ENCODE results near the gene RMI1.
A peak's percentile ranks its signal among the peaks of the same experiment; 100 is the strongest.

RMI1 gene

GRCh38 chr9:83980395-83981125, at the start of gene RMI1:
Gene RMI1, plus strand, starts transcription at chr9:83980805. Its CDS starts 20,182 bp downstream, at chr9:84000987.
- DNase-seq (ENCODE audit: extremely low read depth, low read depth), result peak; percentile 93
- no peak for TF ChIP-seq CTCF (IDR thresholded peaks at IDR 0.05; ENCODE audit: low read depth, low read length, missing control alignments)
- peak within 1 kb of the TSS; percentile 77 for H3K4me3 ChIP-seq (replicated peaks; ENCODE audit: low read depth, low read length)

- H3K4me3 ChIP-seq (replicated peaks; ENCODE audit: low read depth, low read length), result no peak overlapping the region
- TF ChIP-seq CTCF (IDR thresholded peaks at IDR 0.05; ENCODE audit: low read depth, low read length, missing control alignments), result no peak
These were observed 49.7 kb upstream of the RMI1 start for GRCh38 chr9:83930881-83931280.

GRCh38 chr9:83932011-83932410, 48.6 kb upstream of the RMI1 start:
- no peak for DNase-seq (ENCODE audit: extremely low read depth, low read depth)
- no peak for TF ChIP-seq CTCF (IDR thresholded peaks at IDR 0.05; ENCODE audit: low read depth, low read length, missing control alignments)
- H3K4me3 ChIP-seq (replicated peaks; ENCODE audit: low read depth, low read length), result no peak overlapping the region

More at GRCh38 chr9:83930881-83931280, 49.7 kb upstream of the RMI1 start:
- no peak for DNase-seq (ENCODE audit: extremely low read depth, low read depth)

- no peak overlapping the region for H3K4me3 ChIP-seq (replicated peaks; ENCODE audit: low read depth, low read length)
- no peak for TF ChIP-seq CTCF (IDR thresholded peaks at IDR 0.05; ENCODE audit: low read depth, low read length, missing control alignments)
- no peak for DNase-seq (ENCODE audit: extremely low read depth, low read depth)
These were observed 47.8 kb upstream of the RMI1 start for GRCh38 chr9:83932851-83933250.

GRCh38 chr9:83933790-83934189, 46.8 kb upstream of the RMI1 start:
- no peak overlapping the region for H3K4me3 ChIP-seq (replicated peaks; ENCODE audit: low read depth, low read length)
- no peak for DNase-seq (ENCODE audit: extremely low read depth, low read depth)
- TF ChIP-seq CTCF (IDR thresholded peaks at IDR 0.05; ENCODE audit: low read depth, low read length, missing control alignments), result no peak

- H3K4me3 ChIP-seq (replicated peaks; ENCODE audit: low read depth, low read length), result no peak overlapping the region
- no peak for TF ChIP-seq CTCF (IDR thresholded peaks at IDR 0.05; ENCODE audit: low read depth, low read length, missing control alignments)
- no peak for DNase-seq (ENCODE audit: extremely low read depth, low read depth)
These were observed 45.9 kb upstream of the RMI1 start for GRCh38 chr9:83934569-83935275.
